CD4-positive, alpha-beta T cell treated with Interleukin-17A for 4 hours (primary cell): ENCODE measurements around the gene CACNG6.

ENCODE experiments used
- DNase-seq: peaks from one replicate; pipeline ENCODE4 v3.0.0-alpha.2; 2020; ENCODE audit warnings: mixed read lengths

The CACNG6 gene

DNA sequence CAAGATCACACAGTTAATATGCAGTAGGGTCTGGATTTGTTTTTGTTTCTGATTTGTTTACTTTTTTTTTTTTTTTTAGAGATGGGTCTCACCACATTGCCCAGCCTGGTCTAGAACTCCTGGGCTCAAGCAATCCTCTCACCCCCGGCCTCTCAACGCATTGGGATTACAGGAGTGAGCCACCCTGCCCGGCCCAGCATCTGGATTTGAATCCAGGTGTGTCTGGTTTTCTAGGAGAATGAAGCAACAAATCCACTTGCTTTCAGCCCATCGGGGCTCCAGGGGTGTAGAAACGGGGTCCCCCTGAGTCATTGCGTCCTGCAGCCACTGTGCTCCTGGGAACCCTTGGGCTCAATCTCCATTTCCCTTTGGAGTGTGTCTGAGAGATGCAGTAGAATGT is 22.1 kb upstream of the CACNG6 start:
- no peak for DNase-seq

DNA sequence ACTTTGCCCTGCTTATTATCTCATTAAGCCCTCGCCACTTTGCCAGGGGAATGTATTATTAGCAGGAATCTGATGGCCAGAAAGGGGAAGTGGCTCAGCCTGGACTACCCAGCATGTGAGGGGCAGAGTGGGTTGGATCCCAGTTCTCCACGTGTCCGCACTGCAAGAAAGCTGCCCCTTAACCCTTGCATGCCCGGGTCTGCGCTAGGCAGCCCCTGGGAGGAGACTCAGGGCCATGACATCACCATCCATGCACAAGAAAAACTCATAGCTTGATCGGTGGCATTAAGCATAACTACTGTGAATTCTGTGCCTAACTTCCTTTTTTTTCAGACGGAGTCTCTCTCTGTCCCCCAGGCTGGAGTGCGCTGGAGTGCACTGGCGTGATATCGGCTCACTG is 19.8 kb upstream of the CACNG6 start:
- no peak for DNase-seq

DNA sequence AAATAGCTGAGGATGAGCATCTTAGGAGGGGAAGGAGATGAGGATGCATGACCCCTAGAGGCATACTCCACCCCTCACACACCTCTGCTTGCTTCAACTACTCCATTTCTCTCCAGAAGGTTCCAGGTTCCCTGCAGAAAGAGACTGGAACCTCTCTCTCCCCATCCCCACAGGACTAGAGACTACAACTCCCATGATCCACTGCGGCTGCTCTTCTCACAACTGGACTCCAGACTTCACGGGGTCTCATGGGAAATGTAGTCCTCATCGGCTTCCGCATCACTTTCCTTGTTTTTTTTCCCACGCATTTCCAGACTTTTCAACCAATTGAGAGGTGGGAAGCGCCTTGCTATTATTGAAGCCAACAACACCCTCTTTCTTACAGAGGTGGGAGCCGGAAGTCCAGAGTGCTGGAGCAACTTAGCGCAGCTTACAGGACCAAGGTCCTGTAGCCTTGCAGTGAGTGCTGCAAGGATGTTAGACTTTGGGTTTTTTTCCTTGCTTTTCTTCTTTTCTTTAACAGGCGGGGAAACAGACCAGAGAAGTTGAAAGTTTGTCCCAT is 13.9 kb upstream of the CACNG6 start:
- DNase-seq = peak; percentile 77

DNA sequence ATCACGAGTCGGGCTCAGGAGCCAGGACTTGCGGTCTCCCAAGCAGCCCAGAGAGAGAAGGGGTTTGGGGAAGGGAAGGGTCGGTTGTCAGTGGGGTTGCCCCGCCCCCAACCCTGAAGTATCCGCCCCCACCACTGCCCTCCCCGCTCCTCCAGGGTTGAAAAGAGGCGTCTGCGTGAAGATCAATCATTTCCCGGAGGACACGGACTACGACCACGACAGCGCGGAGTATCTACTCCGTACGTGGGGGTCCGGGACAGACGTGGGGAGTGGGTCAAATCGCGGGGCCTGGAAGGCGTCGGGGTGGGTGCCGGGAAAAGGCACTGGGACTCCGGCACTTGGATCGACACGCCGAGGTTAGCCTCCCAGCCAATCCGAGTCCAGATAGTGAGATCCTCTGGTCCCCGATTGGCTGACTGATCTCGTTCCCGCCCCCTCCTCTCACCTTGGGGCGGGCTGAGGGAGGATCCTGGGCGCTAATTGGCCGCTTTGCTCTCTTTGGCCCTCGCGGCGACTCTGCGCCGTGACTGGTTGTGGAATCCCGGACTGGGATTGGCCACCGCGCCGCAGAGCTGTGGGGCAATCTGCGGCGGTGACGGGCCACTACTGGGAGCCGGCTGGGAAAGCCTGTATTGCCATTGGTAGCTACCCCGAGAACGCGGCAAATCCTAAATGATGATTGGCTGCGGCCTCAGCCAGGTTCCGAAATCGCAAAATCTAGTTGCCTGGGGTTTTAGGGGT is 13.3 kb upstream of the CACNG6 start:
- peak; percentile 42 for DNase-seq

DNA sequence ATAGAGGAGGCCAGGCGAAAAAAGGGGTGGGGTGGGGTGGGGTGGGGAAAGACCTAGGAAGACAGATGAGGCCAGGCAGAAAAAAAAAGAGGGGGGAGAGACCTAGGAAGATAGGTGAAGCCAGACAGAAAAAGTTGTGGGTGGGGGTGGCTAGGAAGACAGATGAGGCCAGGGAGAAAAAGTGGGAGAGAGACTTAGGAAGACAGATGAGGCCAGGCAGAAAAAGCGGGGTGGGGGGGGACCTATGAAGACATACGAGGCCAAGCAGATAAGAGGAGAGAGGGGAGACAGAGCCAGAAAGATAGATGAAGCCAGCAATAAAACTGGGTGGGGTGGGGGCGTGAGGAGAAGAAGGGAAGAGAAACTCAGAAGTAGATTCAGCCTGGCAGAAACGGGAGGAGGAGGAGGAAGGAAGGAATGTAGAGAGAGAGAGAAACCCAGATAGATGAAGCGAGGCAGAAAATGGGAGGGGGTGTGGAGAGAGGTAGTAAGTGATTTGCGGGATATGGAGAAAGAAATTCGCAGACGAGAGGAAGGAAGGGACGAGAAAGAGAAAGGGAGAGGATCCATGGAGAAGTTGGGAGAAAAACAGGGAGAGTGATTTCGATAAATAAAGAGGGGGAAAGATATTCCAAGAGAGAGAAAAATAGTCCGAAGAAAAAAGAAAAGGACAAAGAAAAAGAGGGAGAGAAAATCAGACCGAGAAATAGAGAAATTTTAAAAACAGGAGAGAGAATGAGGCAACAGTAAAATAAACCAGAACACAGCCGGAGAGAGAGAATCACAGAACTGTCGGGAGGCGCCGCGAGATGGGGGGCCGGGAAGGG is 12.2 kb upstream of the CACNG6 start:
- no peak for DNase-seq

DNA sequence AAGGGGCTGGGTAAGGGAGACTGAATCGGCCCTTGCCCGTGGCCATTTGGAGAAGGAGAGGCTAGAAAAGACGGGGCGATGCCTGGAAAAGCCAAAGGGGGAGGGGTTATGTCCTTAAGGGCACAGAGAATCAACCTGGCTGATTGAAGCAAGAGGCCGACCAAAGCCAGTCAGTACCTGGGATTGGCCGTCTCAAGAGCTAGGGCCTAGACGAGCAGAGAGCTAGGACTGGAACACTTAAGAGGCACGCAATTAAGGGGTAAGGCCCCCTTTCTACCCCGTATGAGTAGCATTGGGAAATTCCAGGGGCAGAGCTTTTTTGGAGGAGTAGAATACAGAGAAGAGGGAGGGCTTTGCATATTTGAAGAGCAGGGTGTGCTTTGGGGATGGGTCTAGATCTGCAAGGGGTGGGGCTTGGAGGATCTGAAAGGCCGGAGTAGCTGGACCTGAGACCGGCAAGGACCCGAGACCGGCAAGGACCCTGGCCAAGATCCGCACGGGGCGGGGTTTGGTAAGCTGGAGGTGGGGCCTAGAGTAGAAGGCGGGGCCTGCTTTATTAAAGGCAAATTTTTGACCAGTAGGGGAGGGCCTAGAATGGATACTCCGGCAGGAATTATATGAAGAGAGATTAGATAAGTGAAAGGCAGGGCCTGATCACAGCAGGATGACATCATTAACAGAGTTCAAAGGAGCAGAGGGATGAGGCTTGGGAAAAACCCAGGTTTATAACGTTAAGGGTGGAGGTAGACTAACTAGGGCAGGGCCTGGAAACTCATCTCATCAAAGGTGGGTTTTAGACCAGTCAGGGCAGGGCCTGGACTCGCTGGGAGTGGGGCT is 10.7 kb upstream of the CACNG6 start:
- no peak for DNase-seq

DNA sequence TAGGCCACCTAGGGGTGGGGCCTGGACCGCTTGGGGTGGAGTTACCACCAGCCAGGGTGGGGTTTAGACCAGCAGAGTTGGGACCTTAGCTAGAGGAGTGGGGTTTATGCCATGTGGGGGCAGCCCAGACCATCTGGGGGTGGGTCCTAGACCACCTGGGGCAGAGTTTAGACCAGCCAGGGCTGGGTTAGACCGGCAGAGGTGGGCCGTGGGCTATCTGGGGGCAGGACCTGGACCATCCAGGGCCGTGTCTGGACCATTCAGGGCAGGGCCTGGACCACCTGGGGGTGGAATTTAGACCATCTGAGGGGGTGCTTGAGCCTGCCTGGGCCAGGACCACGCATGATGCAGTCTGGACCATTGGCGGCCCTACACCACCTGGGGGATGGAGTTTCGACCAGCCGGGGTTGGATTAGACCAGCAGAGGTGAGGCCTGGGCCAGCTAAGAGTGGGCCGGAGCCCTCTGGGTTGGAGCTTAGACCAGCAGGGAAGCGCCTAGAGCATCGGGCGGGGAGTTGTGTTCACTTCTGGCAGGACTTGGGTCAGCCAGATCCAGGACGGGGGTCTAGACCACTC is 10.0 kb upstream of the CACNG6 start:
- no peak for DNase-seq

DNA sequence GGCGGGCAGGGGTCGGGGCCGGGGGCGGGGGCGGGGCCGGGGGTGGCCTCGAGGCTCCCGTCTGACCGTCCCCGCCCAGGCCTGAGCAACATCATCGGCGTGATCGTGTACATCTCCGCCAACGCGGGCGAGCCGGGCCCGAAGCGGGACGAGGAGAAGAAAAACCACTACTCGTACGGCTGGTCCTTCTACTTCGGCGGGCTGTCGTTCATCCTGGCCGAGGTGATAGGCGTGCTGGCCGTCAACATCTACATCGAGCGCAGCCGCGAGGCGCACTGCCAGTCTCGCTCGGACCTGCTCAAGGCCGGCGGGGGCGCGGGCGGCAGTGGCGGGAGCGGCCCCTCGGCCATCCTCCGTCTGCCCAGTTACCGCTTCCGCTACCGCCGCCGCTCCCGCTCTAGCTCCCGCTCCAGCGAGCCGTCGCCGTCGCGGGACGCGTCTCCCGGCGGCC is 9.4 kb upstream of the CACNG6 start:
- no peak for DNase-seq

DNA sequence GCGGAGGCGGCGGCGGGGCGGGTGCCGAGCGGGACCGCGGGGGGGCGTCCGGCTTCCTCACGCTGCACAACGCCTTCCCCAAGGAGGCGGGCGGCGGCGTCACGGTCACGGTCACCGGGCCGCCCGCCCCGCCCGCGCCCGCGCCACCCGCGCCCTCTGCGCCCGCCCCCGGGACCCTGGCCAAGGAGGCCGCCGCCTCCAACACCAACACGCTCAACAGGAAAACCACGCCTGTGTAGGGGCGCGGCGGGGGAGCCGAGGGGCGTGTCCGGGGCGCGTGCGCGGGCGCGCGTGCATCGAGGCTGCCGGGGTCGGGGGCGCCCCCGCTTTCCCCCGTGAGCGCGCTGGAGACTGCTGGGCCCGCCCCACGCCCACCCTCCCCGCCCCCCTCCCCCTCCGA is 8.8 kb upstream of the CACNG6 start:
- peak; percentile 32 for DNase-seq

DNA sequence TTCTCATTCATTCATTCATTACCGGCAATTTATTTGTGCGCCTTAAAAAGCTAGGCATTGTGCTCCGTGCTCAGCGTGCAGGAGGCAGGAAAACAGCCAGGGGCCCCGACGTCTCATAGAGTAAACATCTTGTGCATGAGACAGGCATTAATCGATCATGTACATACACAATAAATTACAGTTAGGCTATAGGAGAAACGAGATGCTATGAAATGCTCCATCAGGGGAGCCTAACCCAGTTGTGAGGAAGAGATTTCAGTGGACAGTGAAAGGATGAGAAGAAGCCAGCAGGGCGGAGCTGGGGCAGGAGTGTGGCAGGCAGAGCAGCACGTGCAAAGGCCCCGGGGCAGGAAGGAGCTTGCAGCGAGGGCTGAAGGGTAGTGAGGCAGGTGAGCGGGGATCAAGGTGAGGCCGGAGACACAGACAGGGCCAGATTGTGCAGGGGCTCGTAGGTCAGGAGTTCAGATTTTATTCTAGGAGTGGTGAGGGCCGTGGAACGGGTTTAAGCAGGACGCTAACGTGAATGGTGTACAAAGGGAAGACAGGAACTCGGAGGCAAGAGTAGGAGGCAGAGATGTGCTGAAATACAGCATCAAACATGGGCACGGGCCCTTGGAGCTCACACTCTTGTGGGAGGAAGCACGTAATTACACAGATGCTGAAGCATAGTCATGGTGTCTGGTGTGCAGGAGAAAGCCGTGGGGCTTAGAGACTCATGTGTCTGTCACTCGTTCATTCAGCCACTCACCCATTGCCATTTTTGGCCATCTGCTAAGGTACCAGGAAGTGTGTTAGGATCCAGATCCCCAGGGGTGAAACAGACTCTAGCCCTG is 7.8 kb upstream of the CACNG6 start:
- no peak for DNase-seq

DNA sequence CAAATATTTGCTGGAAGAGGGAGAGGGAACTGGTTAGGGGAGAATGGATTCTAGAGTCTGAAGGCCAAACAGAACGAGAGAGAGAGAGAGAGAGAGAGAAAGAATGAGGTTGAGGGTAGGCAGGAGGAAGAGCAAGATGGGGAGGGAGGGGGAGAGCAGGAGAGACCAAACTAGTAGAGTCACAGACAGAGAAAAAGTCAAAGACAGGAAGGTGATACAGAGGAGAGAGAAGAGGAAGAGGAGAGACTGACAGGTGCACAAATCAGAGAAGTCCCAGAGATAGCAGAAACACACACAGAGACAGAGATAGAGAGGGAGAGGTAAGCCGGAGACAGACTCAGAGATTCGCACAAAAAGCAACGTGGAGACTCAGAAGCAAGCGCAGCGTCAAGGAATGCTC is 5.6 kb upstream of the CACNG6 start:
- DNase-seq = no peak

DNA sequence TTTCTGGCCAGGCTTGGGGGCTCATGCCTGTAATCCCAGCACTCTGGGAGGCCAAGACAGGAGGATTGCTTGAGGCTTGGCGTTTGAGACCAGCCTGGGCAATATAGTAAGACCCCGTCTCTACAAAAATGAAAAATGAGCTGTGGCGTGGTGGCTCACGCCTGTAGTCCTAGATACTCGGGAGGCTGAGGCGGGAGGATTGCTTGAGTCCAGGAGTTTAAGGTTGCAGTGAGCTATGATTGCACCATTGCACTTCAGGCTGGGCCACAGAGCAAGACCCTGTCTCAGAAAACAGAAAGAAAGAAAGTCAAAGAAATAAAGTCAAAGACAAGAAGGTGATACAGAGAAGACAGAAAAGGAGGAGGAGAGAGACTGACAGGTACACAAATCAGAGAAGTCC is 2.5 kb upstream of the CACNG6 start:
- DNase-seq = no peak

DNA sequence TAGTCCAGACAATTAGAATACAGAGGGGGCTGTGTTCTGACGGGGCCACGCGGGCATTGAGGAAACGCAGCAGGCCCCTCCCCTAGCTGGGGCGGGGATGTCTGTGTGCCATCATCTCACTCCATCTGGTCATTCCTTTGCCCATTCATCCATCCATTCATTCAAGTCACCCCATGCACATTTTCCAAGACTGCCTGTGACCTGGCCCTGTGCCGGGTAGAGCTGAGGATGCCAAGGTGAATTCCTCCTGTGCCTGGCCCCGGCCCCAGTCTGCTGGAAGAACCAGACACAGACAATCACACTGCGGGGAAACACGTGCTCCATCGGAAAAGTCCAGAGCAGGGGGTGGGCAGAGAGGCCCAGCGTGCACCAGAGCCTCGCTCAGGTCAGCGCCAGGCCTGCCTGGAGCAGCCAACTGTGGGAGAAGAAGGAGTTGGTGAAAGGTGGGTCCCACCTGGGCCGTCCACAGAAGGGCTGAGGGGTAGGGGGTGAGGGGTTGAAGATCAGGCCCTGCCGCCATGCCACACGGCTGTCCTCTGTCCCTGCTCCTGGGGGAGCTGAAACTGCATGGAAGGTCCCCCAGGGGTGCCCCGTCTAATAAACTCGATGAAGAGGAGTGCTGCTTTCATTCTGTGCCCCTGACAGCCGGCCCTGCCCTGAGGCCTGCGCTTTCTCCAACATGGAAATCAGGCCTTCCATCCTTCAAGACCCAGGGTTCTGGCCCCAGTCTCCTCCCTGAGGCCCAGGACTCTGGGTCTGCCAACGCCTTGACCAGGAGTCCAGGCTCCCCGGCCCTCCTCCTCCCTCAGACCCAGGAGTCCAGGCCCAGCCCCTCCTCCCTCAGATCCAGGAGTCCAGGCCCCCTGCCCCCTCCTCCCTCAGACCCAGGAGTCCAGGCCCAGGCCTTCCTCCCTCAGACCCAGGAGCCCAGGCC is 1.6 kb upstream of the CACNG6 start:
- no peak for DNase-seq

DNA sequence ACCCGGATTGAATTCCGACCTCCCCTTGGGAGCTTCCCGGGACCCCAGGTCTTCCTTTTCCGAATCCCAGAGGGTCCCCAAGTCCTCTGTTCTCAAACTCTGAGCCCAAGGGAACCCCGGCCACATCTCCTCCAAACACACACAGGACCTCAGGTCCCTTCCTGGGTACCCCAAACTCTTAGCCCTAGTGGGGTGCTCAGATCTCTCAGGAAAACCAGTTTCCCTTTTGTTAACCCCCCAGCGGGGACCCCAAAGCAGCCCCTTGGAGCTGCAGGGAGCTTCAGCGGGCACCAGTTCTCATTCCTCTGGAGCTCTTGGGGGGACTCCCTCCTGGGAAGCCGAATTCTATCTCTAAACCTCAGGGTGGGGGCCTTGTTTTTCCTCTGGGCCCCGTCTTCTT is 774 bp downstream of the CACNG6 start:
- DNase-seq = no peak

DNA sequence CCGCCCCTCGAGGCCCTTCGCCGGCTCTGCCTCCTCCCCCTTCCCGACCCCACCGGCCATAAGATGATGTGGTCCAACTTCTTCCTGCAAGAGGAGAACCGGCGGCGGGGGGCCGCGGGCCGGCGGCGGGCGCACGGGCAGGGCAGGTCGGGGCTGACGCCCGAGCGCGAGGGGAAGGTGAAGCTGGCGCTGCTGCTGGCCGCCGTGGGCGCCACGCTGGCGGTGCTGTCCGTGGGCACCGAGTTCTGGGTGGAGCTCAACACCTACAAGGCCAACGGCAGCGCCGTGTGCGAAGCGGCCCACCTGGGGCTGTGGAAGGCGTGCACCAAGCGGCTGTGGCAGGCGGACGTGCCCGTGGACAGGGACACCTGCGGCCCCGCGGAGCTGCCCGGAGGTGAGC is 1.4 kb downstream of the CACNG6 start:
- no peak for DNase-seq

DNA sequence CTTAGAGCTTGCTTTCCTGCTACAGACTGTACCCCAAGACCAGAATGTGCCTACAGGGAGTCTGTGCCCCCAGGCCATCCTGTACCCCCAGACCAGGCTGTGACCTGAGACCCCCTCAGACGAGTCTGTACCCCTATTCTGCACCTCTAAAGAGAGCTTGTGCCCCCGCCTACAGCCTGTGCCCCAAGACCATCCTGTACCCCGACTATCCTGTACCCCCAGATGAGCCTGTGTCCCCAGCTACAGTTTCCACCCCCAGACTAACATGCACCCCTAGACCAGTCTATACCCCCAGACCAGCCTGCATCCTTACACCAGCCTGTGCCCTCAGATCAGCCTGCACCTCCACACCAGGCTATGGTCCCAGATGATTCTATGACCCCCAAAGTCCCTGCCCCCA is 2.0 kb downstream of the CACNG6 start:
- DNase-seq = no peak

DNA sequence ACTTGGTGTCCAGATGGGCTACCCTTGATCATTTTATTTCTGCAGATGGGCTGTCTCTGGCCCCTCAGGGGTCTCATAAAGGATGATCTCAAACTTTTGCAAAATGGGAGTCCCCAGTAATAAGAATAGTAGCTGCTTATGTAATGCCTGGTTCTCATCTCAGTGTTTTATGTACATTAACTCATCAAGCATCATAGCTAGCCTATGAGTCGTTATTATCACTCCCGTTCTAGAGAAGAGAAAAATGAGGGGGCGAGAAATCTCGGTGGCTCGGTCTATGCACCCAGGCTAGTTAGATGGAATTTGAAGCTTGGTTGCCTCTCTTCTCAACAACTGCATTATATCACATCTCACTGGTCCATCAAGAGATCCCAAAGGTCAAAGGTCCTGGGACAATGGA is 3.4 kb downstream of the CACNG6 start:
- no peak for DNase-seq

DNA sequence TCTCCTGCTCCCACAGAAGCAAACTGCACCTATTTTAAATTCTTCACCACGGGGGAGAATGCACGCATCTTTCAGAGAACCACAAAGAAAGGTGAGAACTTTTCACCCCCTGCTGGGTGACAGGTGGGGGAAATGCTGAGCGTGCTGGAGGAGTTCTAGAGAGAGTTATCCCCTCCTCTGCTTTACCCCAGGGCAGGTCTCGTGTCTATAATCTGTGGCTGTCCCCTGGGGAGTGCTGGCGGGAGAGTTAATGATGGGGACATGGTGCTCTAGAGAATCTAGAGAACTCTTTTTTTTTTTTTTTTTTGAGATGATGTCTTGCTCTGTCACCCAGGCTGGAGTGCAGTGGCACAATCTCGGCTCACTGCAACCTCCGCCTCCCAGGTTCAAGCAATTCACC is 6.8 kb downstream of the CACNG6 start:
- DNase-seq = no peak

DNA sequence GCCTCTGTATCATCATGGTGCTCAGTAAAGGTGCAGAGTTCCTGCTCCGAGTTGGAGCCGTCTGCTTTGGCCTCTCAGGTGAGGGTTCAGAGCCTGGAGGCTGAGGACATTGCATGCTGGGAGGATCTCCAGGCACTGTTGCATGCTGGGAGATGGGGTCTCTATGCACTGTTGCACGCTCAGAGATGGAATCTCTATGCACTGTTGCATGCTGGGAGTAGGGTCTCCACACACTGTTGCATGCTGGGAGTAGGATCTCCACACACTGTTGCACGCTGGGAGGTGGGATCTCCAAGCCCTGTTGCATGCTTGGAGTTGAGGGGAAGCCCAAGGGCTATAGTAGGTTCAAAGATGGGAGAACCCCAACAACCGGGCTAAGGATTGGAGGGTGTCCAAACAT is 8.3 kb downstream of the CACNG6 start:
- no peak for DNase-seq

DNA sequence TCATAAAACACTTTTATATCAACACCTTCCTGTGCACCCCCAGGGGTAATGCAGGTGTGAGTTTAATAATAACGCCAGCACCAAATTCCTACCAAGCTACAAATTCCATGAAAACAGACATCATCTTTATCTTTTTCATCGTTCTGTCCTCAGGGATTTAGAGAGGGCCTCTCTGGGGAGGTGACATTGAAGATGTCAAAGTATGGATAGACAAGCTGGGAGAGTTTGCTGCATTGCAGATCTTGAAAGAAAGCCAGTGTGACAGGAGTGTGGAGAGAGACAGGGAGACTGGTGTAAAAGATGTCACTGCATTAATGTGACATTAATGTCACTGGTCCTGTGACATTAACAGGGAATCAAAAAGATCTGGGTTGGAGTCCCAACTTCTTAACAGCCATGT is 10.1 kb downstream of the CACNG6 start:
- DNase-seq = no peak
